Prostate gland (tissue), 2 donors: ENCODE results near the gene L3MBTL4. TPM values are rescaled to one million over a fixed set of nuclear protein-coding genes. Genes with fewer than 3 reads are reported as not detected.
"Not testable (repeated sequence)": the region's sequence is repeated elsewhere in the genome, so short reads cannot be mapped to it uniquely, and the experiment has no call there.

ENCODE experiments used
- DNase-seq: peaks from one replicate; pipeline ENCODE4 v3.0.0-alpha.2; 2019; ENCODE audit warnings: low spot score
- H3K27ac ChIP-seq, 2 donors: fragments of 200-600 bp; sonication (generic); 2 replicates each; pipeline ENCODE4 v1.5.1; 2017 to 2019
- H3K27me3 ChIP-seq: fragments of 200-600 bp; sonication (generic); replicated peaks from 2 replicates; pipeline ENCODE4 v1.5.1; 2019; ENCODE audit not compliant: insufficient read depth
- H3K36me3 ChIP-seq, 2 donors: fragments of 200-600 bp; sonication (generic); 1 replicate in 1 of 2; 2 replicates in 1 of 2; pipeline versions ENCODE4 v1.5.1 to v1.8.1; 2017 to 2019
- H3K4me1 ChIP-seq: fragments of 200-600 bp; sonication (generic); replicated peaks from 2 replicates; pipeline ENCODE4 v1.5.1; 2019
- H3K4me3 ChIP-seq, 2 donors: fragments of 200-600 bp; sonication (generic); 2 replicates each; pipeline ENCODE4 v1.5.1; 2017 to 2019
- H3K9me3 ChIP-seq: fragments of 200-600 bp; sonication (generic); 2 replicates; pipeline ENCODE4 v1.5.1; 2017
- POLR2A ChIP-seq: fragments of 450-650 bp; IDR thresholded peaks from one replicate; pipeline ENCODE4 v1.6.1; 2016; ENCODE audit warnings: antibody characterized with exemption, mild to moderate bottlenecking
- POLR2AphosphoS5 ChIP-seq: sonication (generic); formaldehyde crosslinking; IDR thresholded peaks from one replicate; pipeline ENCODE4 v1.6.1; 2017; ENCODE audit warnings: antibody characterized with exemption
- WGBS: methylation state at CpG from one replicate; pipeline ENCODE4 v1.1.5; 2018; 5-methylcytosine and 5-hydroxymethylcytosine counted together
- intact Hi-C: fragments of 100-400 bp; cut with DNase I; formaldehyde crosslinking; loops from one replicate; pipeline ENCODE4 v1.14.2; 2022
- total RNA-seq, 2 donors: library from RNA; depleted of rRNA; stranded (reverse); fragments of >200 nt; gene quantifications; one replicate each; pipeline ENCODE4 v1.1.0, GENCODE V29; 2016
- TF ChIP-seq, protein P1 (sequence below), 4 experiments: fragments of 200-600 bp in 2 of 4; fragments of 450-650 bp in 2 of 4; sonication (generic) in 2 of 4; IDR thresholded peaks; 1 replicate in 3 of 4; 2 replicates in 1 of 4; pipeline ENCODE4 v1.5.1; 2016 to 2019; ENCODE audit warnings: antibody characterized with exemption in 4 of 4, mild to moderate bottlenecking in 2 of 4, moderate library complexity in 2 of 4

L3MBTL4 gene
- total RNA-seq, 2 donors from 2014 or later, result 3.5 to 20.5 TPM

DNA sequence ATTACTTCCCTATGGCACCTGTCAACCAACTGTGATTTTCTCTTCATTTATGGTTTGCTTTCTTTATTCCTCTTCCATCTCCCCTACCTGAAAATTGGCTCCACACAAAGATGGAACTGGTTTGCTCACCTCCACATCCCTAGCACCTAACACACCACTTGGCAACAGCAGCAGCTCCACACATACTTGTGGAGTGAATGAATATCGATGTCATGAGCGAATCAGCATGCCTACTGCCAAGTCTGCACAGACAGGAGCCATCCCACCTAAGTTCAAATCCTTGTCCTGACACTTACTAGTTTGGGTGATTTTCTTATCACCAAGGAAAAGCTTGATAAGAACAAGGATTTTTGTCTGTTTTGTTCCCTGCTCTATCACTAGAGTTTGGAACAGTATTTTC, 328.0 kb downstream of the L3MBTL4 start:
- Histone ChIP-seq H3K27me3 (no peaks in the 10 kb centered on the region), H3K36me3 (no peaks in the 10 kb centered on the region), H3K4me1 (no peaks in the 10 kb centered on the region), H3K9me3 (no peaks in the 10 kb centered on the region), H3K27ac (no peak overlapping the region), H3K4me3 (no peak overlapping the region)
- DNase-seq, result no peak
- WGBS, result 100% methylated on average over 2 of the region's 2 CpGs
- TF ChIP-seq, protein P1, sequence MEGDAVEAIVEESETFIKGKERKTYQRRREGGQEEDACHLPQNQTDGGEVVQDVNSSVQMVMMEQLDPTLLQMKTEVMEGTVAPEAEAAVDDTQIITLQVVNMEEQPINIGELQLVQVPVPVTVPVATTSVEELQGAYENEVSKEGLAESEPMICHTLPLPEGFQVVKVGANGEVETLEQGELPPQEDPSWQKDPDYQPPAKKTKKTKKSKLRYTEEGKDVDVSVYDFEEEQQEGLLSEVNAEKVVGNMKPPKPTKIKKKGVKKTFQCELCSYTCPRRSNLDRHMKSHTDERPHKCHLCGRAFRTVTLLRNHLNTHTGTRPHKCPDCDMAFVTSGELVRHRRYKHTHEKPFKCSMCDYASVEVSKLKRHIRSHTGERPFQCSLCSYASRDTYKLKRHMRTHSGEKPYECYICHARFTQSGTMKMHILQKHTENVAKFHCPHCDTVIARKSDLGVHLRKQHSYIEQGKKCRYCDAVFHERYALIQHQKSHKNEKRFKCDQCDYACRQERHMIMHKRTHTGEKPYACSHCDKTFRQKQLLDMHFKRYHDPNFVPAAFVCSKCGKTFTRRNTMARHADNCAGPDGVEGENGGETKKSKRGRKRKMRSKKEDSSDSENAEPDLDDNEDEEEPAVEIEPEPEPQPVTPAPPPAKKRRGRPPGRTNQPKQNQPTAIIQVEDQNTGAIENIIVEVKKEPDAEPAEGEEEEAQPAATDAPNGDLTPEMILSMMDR (IDR thresholded peaks at IDR 0.05), result no peak
- TF ChIP-seq POLR2A, result no peak
- no peak for TF ChIP-seq POLR2AphosphoS5
- intact Hi-C loops, result no loop called here

DNA sequence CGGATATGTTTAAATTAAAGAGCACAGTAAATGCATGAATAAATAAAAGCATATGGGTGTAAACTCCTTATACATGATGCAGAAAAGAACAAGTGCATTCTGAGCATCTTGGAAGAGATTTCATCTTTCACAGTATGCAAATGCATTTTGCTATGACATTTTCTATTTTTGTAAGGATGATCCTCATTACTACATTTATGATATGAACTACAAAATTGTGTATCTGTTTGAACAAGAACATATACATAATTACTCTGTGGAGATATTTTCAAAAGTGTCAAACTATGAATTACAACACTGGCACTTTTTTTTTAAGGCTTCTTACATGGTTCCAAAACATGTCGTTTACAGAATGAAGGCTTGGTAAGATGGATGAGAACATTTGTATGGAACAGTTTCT, 335.3 kb downstream of the L3MBTL4 start:
- intact Hi-C loops, result no loop called here
- H3K27ac ChIP-seq, result no peak overlapping the region
- 78% methylated on average over 2 of the region's 2 CpGs for WGBS
- no peaks in the 10 kb centered on the region for H3K36me3 ChIP-seq
- H3K4me1 ChIP-seq, result no peaks in the 10 kb centered on the region
- no peak overlapping the region for H3K4me3 ChIP-seq
- no peak for DNase-seq
- no peaks in the 10 kb centered on the region for H3K9me3 ChIP-seq
- TF ChIP-seq, protein P1 (IDR thresholded peaks at IDR 0.05), result no peak
- TF ChIP-seq POLR2A (no peak), POLR2AphosphoS5 (no peak)
- no peaks in the 10 kb centered on the region for H3K27me3 ChIP-seq

DNA sequence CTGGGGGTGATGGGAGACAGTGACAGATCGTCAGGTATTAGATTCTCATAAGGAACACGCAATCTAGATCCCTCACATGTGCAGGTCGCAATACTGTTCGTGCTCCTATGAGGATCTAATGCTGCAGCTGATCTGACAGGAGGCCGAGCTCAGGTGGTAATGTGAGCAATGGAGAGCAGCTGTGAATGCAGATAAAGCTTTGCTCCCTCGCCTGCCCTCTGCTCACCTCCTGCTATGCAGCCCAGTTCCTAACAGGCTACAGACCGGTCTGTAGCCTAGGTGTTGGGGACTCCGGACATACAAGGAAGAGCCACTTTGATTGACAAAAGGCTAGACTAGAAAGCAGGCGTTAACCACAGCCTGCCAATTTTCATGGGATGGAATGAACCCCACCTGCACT, 335.8 kb downstream of the L3MBTL4 start:
- DNase-seq, result no peak
- WGBS, result 93% methylated on average over 9 of the region's 9 CpGs
- Histone ChIP-seq H3K9me3 (no peaks in the 10 kb centered on the region), H3K36me3 (no peaks in the 10 kb centered on the region), H3K27ac (no peak overlapping the region), H3K27me3 (no peaks in the 10 kb centered on the region), H3K4me1 (no peaks in the 10 kb centered on the region), H3K4me3 (no peak overlapping the region)
- intact Hi-C loops, result no loop called here
- TF ChIP-seq POLR2A, result no peak
- TF ChIP-seq, protein P1 (IDR thresholded peaks at IDR 0.05), result no peak
- no peak for TF ChIP-seq POLR2AphosphoS5

DNA sequence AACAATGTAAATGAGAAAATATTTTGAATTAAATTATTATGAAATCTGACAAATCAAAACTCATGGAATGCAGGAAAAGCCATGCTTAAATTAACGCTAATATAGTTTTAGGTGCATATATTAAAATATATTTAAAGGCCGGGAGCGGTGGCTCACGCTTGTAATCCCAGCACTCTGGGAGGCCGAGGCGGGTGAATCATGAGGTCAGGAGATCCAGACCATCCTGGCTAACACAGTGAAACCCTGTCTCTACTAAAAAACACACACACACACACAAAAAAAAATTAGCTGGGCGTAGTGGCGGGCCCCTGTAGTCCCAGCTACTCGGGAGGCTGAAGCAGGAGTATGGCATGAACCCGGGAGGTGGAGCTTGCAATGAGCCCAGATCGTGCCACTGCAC, 342.3 kb downstream of the L3MBTL4 start:
- H3K27ac ChIP-seq, intact Hi-C loops, H3K27me3 ChIP-seq, H3K36me3 ChIP-seq, DNase-seq, H3K4me3 ChIP-seq, H3K9me3 ChIP-seq, H3K4me1 ChIP-seq: not testable (repeated sequence)
- 95% methylated on average over 11 of the region's 11 CpGs for WGBS

DNA sequence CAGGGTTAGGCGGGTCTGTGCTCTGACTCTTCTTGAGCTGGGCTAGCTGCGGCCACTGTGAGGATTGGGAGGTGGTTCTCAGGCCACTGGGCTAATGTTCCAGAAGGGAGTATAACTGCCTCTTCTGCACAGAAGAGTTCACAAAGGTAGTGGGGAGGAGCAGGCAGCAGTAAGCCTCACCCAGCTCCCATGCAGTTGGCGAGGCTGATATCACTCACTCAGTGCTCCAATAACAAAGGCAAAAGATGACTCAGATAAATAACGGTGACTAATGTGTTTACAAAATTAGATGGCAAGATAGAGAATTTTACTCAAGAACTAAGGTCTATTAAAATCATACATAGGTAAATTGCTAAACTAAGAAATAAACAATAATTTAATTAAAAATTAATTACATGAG, 345.2 kb downstream of the L3MBTL4 start:
- WGBS, result 91% methylated on average over 4 of the region's 4 CpGs
- H3K27me3 ChIP-seq, result no peaks in the 10 kb centered on the region
- H3K36me3 ChIP-seq, result no peaks in the 10 kb centered on the region
- no peak overlapping the region for H3K27ac ChIP-seq
- TF ChIP-seq, protein P1 (IDR thresholded peaks at IDR 0.05), result no peak
- TF ChIP-seq POLR2A, result no peak
- TF ChIP-seq POLR2AphosphoS5, result no peak
- H3K4me1 ChIP-seq, result no peaks in the 10 kb centered on the region
- H3K9me3 ChIP-seq, result no peaks in the 10 kb centered on the region
- no peak for DNase-seq
- intact Hi-C loops, result no loop called here
- no peak overlapping the region for H3K4me3 ChIP-seq
